ENCODE measurements around the gene HGFAC.

Gene HGFAC

GRCh38 chr4:3440979-3441500 is 728 bp upstream of the HGFAC start:
- H2AK5ac ChIP-seq (ENCODE audit: low read length, severe bottlenecking): no peak overlapping the region
- no peak overlapping the region for H2BK15ac ChIP-seq (ENCODE audit: low read depth, poor library complexity, severe bottlenecking)
- no peak overlapping the region for H3K9ac ChIP-seq (ENCODE audit: low read length)
- no peak overlapping the region for H4K8ac ChIP-seq (ENCODE audit: low read length)
- peaks cover 0 to 7% of the 10 kb centered on the region in 2 experiments for H3K27me3 ChIP-seq (ENCODE audit: control insufficient read depth in 1 of 2, insufficient read depth in 1 of 2, low read length in 2 of 2)
- H3K4me3 ChIP-seq (ENCODE audit: insufficient read depth in 1 of 2, low read depth in 1 of 2, low read length in 2 of 2): no peak overlapping the region
- peaks cover 0 to 9% of the 10 kb centered on the region in 2 experiments for H3K36me3 ChIP-seq (ENCODE audit: control insufficient read depth in 1 of 2, insufficient read depth in 2 of 2, low read depth in 1 of 2, low read length in 2 of 2)
- H3K79me1 ChIP-seq (replicated peaks; ENCODE audit: low read length, poor library complexity, severe bottlenecking): no peaks in the 10 kb centered on the region
- no peak overlapping the region for H2BK5ac ChIP-seq (ENCODE audit: low read depth, low read length, poor library complexity, severe bottlenecking)
- 87% methylated on average over 15 of the region's 15 CpGs for WGBS
- H2BK12ac ChIP-seq (ENCODE audit: low read length in 2 of 2): no peak overlapping the region
- H3K27ac ChIP-seq (ENCODE audit: low read length, poor library complexity, severe bottlenecking): no peak overlapping the region
- no peak overlapping the region for H3K4ac ChIP-seq (ENCODE audit: low read depth in 1 of 2, low read length in 2 of 2)
- no peak overlapping the region for H3K23ac ChIP-seq (ENCODE audit: low read length in 2 of 2)
- no peak overlapping the region for H4K91ac ChIP-seq (ENCODE audit: low read length)
- no peak overlapping the region for H3K18ac ChIP-seq (ENCODE audit: low read depth in 1 of 2, low read length in 2 of 2)
- DNase-seq: peak; percentile 13
- H3K4me2 ChIP-seq (ENCODE audit: low read length, poor library complexity, severe bottlenecking): no peak overlapping the region
- H3K4me1 ChIP-seq (ENCODE audit: control insufficient read depth, insufficient read depth, low read depth, low read length): peaks cover 44% of the 10 kb centered on the region
- no peak overlapping the region for H3K14ac ChIP-seq (ENCODE audit: low read length in 2 of 2)
- no peak overlapping the region for H2AFZ ChIP-seq (ENCODE audit: low read depth, low read length)
- no peaks in the 10 kb centered on the region for H3K9me3 ChIP-seq (ENCODE audit: control insufficient read depth, low read length)
- no peak overlapping the region for H2BK120ac ChIP-seq (ENCODE audit: low read depth, low read length)

DNA sequence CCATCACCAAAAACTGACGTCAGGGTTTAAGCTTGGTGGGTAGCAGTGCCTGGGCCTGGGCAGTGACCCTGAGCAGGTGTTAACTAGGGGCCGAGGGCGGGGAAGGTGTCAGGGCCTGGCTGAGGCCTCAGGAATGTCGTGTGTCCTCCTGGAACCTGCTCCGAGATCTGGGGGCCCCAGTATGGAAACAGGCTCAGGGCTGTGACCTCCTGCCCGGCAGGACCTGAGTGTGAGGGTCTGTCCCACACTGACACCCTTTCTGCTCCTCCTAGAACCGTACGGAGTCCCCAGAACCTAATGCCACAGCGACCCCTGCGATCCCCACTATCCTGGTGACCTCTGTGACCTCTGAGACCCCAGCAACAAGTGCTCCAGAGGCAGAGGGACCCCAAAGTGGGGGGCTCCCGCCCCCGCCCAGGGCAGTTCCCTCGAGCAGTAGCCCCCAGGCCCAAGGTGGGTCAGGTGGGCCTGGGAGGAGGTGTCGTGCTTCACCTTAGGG is 741 bp downstream of the HGFAC start:
- no peak overlapping the region for H4K91ac ChIP-seq (ENCODE audit: low read length)
- WGBS: 72% methylated on average over 13 of the region's 14 CpGs
- no peak overlapping the region for H3K4me3 ChIP-seq (ENCODE audit: insufficient read depth in 1 of 2, low read depth in 1 of 2, low read length in 2 of 2)
- no peak overlapping the region for H3K23ac ChIP-seq (ENCODE audit: low read length in 2 of 2)
- H3K36me3 ChIP-seq (ENCODE audit: control insufficient read depth in 1 of 2, insufficient read depth in 2 of 2, low read depth in 1 of 2, low read length in 2 of 2): peaks cover 0 to 6% of the 10 kb centered on the region in 2 experiments
- H2AFZ ChIP-seq (ENCODE audit: low read depth, low read length): no peak overlapping the region
- H3K4me1 ChIP-seq (ENCODE audit: control insufficient read depth, insufficient read depth, low read depth, low read length): peaks cover 32% of the 10 kb centered on the region
- no peak overlapping the region for H3K18ac ChIP-seq (ENCODE audit: low read depth in 1 of 2, low read length in 2 of 2)
- H2AK5ac ChIP-seq (ENCODE audit: low read length, severe bottlenecking): peak overlapping the region; percentile 46
- no peak overlapping the region for H3K27ac ChIP-seq (ENCODE audit: low read length, poor library complexity, severe bottlenecking)
- H3K9ac ChIP-seq (ENCODE audit: low read length): no peak overlapping the region
- H3K4ac ChIP-seq (ENCODE audit: low read depth in 1 of 2, low read length in 2 of 2): no peak overlapping the region
- no peak overlapping the region for H2BK15ac ChIP-seq (ENCODE audit: low read depth, poor library complexity, severe bottlenecking)
- H3K4me2 ChIP-seq (ENCODE audit: low read length, poor library complexity, severe bottlenecking): no peak overlapping the region
- no peak for DNase-seq
- no peak overlapping the region for H2BK12ac ChIP-seq (ENCODE audit: low read length in 2 of 2)
- H3K79me1 ChIP-seq (replicated peaks; ENCODE audit: low read length, poor library complexity, severe bottlenecking): no peaks in the 10 kb centered on the region
- no peak overlapping the region for H4K8ac ChIP-seq (ENCODE audit: low read length)
- H3K9me3 ChIP-seq (ENCODE audit: control insufficient read depth, low read length): no peaks in the 10 kb centered on the region
- no peak overlapping the region for H2BK120ac ChIP-seq (ENCODE audit: low read depth, low read length)
- no peak overlapping the region for H2BK5ac ChIP-seq (ENCODE audit: low read depth, low read length, poor library complexity, severe bottlenecking)
- H3K14ac ChIP-seq (ENCODE audit: low read length in 2 of 2): no peak overlapping the region
- H3K27me3 ChIP-seq (ENCODE audit: control insufficient read depth in 1 of 2, insufficient read depth in 1 of 2, low read length in 2 of 2): peaks cover 0 to 7% of the 10 kb centered on the region in 2 experiments

- Histone ChIP-seq H3K14ac (ENCODE audit: low read length in 2 of 2) (no peak overlapping the region), H4K8ac (ENCODE audit: low read length) (no peak overlapping the region), H2BK12ac (ENCODE audit: low read length in 2 of 2) (no peak overlapping the region), H3K27ac (ENCODE audit: low read length, poor library complexity, severe bottlenecking) (no peak overlapping the region), H3K79me1 (replicated peaks; ENCODE audit: low read length, poor library complexity, severe bottlenecking) (no peaks in the 10 kb centered on the region), H2BK5ac (ENCODE audit: low read depth, low read length, poor library complexity, severe bottlenecking) (no peak overlapping the region), H3K36me3 (ENCODE audit: control insufficient read depth in 1 of 2, insufficient read depth in 2 of 2, low read depth in 1 of 2, low read length in 2 of 2) (peaks cover 0 to 3% of the 10 kb centered on the region in 2 experiments), H2BK15ac (ENCODE audit: low read depth, poor library complexity, severe bottlenecking) (peak overlapping the region; percentile 79), H3K9me3 (ENCODE audit: control insufficient read depth, low read length) (no peaks in the 10 kb centered on the region), H3K4ac (ENCODE audit: low read depth in 1 of 2, low read length in 2 of 2) (no peak overlapping the region), H3K4me3 (ENCODE audit: insufficient read depth in 1 of 2, low read depth in 1 of 2, low read length in 2 of 2) (no peak overlapping the region), H3K4me2 (ENCODE audit: low read length, poor library complexity, severe bottlenecking) (no peak overlapping the region), H3K18ac (ENCODE audit: low read depth in 1 of 2, low read length in 2 of 2) (no peak overlapping the region), H4K91ac (ENCODE audit: low read length) (no peak overlapping the region), H3K23ac (ENCODE audit: low read length in 2 of 2) (no peak overlapping the region), H3K9ac (ENCODE audit: low read length) (no peak overlapping the region), H2AFZ (ENCODE audit: low read depth, low read length) (no peak overlapping the region), H3K4me1 (ENCODE audit: control insufficient read depth, insufficient read depth, low read depth, low read length) (peaks cover 33% of the 10 kb centered on the region), H3K27me3 (ENCODE audit: control insufficient read depth in 1 of 2, insufficient read depth in 1 of 2, low read length in 2 of 2) (peaks cover 0 to 7% of the 10 kb centered on the region in 2 experiments), H2BK120ac (ENCODE audit: low read depth, low read length) (no peak overlapping the region), H2AK5ac (ENCODE audit: low read length, severe bottlenecking) (no peak overlapping the region)
- WGBS: 51% methylated on average over 36 of the region's 36 CpGs
- peak; percentile 32 for DNase-seq
Measured at GRCh38 chr4:3442959-3443749, 1.4 kb downstream of the HGFAC start.

DNA sequence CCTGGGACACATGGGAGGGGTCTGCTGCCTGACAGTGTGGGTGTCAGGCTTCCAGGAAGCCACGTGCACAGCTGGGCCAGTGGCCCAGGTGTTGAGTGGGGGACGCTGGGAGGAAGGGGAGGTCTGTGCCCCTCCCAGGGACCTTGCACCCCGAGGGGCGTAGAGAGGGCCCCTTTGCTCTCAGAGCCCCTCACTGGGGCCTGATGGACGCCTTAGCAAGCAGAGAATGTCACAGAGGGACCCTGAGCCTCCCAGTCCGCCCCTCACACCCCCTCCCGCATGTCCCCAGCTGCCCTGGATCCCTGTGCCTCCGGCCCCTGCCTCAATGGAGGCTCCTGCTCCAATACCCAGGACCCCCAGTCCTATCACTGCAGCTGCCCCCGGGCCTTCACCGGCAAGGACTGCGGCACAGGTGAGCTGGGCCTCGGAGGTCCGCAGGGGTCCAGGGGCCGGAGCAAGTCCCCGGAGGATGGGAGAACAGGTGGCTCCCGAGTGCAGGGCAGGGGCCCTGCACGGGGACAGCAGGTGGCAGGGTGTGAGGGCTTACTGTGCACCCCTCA is 2.1 kb downstream of the HGFAC start:
- Histone ChIP-seq H4K8ac (ENCODE audit: low read length) (no peak overlapping the region), H3K4me3 (ENCODE audit: insufficient read depth in 1 of 2, low read depth in 1 of 2, low read length in 2 of 2) (no peak overlapping the region), H3K23ac (ENCODE audit: low read length in 2 of 2) (no peak overlapping the region), H3K9me3 (ENCODE audit: control insufficient read depth, low read length) (no peaks in the 10 kb centered on the region), H3K4me2 (ENCODE audit: low read length, poor library complexity, severe bottlenecking) (no peak overlapping the region), H3K14ac (ENCODE audit: low read length in 2 of 2) (no peak overlapping the region), H2BK15ac (ENCODE audit: low read depth, poor library complexity, severe bottlenecking) (no peak overlapping the region), H3K4ac (ENCODE audit: low read depth in 1 of 2, low read length in 2 of 2) (no peak overlapping the region), H3K18ac (ENCODE audit: low read depth in 1 of 2, low read length in 2 of 2) (no peak overlapping the region), H2AFZ (ENCODE audit: low read depth, low read length) (no peak overlapping the region), H4K91ac (ENCODE audit: low read length) (no peak overlapping the region), H3K4me1 (ENCODE audit: control insufficient read depth, insufficient read depth, low read depth, low read length) (peaks cover 33% of the 10 kb centered on the region), H3K27me3 (ENCODE audit: control insufficient read depth in 1 of 2, insufficient read depth in 1 of 2, low read length in 2 of 2) (peaks cover 0 to 10% of the 10 kb centered on the region in 2 experiments), H2BK12ac (ENCODE audit: low read length in 2 of 2) (no peak overlapping the region), H3K27ac (ENCODE audit: low read length, poor library complexity, severe bottlenecking) (no peak overlapping the region), H3K36me3 (ENCODE audit: control insufficient read depth in 1 of 2, insufficient read depth in 2 of 2, low read depth in 1 of 2, low read length in 2 of 2) (peaks cover 0 to 3% of the 10 kb centered on the region in 2 experiments), H2AK5ac (ENCODE audit: low read length, severe bottlenecking) (no peak overlapping the region), H2BK5ac (ENCODE audit: low read depth, low read length, poor library complexity, severe bottlenecking) (no peak overlapping the region), H3K79me1 (replicated peaks; ENCODE audit: low read length, poor library complexity, severe bottlenecking) (no peaks in the 10 kb centered on the region), H3K9ac (ENCODE audit: low read length) (no peak overlapping the region), H2BK120ac (ENCODE audit: low read depth, low read length) (no peak overlapping the region)
- no peak for DNase-seq
- WGBS: 75% methylated on average over 17 of the region's 17 CpGs
